ENCODE measurements around the gene EHD3.

Gene EHD3

DNA sequence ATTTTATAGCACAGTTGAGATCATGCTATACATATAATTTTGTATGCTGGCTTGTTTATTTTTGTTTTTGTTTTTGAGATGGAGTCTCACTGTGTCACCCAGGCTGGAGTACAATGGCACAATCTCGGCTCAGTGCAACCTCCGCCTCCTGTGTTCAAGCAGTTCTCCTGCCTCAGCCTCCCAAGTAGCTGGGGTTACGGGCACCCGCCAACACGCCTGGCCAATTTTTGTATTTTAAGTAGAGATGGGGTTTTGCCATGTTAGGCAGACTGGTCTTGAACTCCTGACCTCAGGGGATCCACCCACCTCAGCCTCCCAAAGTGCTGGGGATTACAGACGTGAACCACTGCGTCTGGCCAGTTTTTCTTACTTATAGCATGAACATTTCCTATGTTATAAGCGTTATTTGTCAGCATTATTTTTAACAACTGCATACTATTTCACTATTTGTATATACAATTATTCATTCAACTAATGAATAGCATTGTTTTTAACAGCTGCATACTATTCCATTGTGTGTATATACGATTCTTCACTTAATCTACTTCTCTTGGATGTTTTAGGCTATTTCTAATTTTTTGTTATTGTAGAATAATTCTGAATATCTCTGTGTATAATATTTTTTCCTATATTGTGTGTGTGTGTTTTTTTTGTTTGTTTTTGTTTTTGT, 3.5 kb downstream of the EHD3 start:
- DNase-seq, result no peak

DNA sequence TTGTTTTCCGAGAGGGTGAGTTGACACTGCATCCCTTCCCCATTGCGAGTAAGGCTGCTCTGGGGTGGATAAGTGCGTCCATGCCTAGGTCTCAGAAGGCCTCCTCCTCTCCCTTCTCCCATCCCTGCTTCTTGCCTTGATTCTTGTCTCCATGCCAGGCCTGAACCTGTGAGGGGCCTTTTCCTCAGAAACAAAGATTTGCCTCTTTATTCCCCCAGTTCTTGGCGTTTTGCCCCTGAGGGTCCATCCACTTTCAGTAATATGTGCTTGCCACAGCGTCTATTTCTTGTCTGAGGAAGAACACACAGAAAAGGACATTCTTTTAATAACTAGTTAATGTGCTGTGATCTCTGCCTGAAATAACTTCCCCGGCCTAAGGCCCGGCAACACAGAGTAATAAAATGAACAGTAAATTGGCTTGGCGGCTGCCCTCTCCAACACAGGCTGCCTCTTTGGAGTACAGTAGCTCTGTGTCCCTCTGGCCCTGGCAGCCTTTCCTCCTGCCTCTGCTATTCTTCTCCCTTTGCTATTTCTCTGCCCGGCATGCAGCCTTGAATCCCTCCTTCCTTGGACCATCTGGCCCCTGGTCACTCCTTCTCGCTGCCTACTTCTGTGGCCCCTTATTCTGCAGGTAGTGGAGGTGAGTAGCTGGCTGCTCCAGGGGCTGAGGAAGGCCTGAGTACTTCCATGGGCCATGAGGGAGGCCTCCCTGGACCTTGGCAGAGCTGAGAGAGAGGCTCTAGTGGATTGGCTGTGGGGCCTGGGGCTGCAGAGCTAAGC, 4.4 kb downstream of the EHD3 start:
- no peak for DNase-seq

DNA sequence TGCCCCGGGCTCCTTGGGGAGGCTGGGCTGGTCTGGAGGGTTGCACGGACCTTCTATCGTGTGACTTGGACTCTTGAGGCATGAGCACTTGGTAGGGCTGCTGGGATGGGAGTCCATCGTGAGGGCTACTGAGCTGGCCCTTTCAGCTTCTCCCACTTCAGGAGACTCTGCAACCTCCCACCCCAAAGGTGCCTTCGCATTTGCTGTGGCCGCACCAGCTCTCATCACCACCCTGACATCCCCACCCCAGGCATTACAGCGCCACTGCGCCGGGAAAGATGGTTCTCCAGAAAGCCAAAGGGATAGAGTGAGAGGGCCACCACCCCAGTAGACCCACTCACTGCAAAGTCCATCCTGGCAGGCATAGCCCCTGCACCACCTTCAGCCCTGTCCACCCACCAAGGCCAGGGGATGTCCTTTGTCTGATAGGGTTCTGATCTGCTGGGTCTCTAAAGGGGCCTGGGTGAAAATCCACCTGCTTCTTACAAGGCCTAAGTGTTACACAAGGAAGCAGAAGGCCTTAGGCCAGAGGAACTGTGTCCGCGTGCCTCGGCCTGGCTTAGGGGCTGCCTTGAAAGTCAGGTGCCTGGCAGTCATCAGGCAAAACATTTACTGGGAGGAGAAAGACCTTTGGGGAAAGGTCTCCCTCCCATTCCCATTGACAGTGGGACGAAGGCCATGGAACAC, 5.1 kb downstream of the EHD3 start:
- no peak for DNase-seq

DNA sequence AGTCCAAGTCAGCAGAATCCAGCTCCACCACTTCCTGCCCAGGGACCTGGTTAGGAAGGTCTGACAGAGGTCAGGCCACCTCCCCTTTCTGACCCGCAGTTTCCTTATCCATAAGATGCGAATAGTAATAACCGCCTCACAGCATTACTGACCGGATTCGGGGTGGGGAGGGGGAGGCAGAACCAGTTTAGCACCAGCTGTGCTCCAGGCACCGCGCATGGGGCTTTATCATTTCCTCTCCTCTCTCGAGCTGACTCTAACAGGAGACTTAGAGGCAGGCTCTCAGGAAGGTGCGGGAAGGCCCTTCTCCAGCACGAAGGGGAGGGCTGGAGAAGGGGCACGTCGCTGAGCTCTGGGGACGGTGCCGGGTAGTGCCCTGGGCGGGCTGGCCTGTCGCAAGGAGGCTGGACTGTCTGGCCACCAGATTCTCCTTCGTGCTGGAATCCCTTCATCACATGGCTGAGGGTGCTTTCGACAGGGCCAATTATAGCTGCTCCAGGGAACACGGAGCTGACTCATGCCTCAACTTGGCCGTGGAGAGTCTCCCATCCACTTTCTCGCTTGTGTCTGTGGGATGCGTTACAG, 5.7 kb downstream of the EHD3 start:
- DNase-seq, result no peak

DNA sequence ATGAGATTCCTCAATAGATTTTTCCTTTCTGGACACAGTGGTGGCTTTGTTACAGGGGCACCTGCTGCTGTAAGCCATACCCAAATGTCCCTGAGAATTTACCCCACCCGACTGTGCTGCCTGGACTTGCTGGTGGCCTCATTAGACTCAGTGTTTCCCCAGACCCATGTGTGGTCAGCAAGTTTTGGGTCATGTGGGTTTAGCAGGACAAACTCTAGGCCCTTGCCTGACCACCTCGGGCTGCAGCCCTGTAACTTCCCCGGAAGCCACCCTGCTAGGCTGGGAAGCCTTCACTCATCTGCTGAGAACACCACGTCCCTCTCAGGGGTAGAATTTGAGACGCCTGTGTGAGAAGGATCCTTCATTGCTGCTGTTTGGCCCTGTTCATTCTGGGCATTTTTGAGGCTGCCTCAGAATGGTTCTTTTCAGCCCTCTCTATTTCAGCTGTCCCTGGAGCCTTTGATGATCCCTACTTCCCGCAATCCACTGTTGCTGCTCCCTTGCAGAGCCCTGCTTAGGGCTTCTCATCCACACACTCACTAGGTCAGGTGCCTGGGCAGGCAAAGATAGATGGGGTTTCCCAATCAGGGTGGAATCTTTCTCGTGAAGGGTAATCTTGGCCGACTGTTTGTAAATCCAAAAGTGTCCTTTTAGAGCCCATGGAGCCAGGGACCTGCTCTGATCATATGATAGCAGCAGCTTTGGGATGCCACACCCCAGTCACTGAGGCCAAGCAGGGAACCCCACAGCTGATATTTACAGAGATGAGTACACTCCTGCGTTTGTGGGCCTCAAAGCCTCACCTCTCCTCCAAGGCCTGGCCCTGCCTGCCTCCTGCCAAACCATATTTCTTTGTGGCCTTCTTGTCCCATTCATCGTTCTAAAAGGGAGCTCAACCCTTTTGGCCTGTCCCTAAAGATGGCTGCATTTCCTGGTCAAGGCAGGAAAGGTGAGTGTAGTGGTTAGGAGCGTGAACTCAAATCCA, 6.7 kb downstream of the EHD3 start:
- no peak for DNase-seq

DNA sequence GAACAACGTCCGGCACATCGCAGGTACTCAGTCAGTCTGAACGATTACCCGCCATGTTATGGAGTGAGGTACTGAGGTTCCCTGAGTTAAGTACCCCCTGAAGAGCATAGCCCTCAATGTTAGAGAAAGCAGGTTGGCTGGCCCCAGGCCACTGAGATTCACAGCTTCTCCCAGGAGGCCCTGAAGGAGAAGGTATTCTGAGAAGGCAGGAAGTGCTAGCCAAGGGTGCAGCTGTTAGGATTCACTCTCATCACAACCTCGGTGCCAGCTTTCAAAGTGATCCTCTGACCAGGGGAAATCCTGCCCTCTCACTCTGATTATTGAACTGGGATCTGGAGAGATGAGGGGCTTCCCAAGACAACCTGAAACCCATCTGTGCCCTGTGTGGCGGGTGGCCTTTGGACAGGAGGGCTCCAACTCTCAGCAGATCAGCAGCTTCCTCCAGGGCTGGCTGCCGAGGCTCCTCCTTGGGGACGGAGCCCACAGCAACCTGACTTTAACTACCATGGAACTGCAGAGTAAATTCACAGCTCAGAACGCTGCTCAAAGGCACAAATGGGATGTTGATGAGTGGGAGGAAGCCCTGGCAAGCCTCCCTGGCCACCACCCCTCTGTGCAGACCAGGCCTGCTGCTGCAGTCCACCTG, 7.8 kb downstream of the EHD3 start:
- no peak for DNase-seq

DNA sequence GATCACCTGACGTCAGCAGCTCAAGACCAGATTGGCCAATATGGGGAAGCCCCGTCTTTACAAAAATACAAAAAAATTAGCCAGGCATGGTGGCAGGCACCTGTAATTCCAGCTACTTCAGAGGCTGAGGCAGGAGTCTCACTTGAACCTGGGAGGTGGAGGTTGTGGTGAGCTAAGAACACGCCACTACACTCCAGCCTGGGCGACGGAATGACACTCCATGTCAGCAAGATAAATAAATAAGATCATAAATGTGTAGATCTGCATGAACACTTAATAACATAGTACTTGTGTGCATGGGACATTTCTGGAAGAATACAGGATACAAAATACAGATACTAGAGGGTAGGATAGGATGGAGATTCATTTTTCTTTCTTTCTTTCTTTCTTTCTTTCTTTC, 9.1 kb downstream of the EHD3 start:
- no peak for DNase-seq

DNA sequence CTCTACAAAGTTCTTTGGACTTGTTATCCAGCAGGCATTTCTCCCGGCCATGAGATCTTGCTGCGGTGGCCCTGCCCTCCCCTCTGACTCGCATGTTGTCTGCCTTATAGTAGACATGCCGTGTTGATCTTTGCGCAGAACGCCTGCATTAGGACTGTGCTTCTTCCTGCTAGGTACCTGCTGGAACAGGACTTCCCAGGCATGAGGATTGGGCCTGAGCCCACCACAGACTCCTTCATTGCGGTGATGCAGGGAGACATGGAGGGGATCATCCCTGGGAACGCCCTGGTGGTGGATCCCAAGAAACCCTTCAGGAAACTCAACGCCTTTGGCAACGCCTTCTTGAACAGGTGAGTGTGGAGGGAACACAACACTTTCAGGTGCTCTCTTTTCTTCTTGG, 10.1 kb downstream of the EHD3 start:
- DNase-seq, result no peak

DNA sequence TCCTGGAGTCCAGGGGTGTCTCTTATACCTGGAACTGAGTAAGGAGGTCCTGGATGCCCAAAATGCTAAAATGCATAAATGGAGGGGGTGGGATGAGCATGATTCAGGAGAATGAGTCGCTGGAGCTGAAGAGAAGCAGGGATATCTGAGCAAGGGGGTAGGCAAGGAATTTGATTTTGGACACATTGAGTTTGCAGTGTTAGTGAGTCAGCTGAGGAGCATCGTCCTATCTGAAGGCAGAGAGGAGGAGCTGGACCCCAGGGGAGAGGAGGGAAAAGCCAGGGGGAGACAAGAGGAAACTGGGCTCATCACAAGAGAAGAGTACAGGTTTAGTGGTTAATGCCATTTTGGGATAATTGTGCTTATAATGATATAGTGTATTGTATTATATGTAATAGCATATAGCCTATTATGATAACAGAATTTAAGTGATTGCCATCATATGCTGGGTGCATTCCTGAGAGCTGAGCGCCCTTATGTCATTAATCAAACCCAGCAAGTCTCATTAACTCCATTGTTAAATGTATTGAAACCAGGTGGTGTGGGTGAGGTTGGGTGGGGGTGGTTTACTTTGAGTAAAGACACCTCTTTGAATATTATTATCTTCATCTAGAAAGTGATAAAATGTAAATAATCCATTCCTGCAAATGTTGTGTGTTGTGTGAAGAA, 12.4 kb downstream of the EHD3 start:
- DNase-seq, result no peak

DNA sequence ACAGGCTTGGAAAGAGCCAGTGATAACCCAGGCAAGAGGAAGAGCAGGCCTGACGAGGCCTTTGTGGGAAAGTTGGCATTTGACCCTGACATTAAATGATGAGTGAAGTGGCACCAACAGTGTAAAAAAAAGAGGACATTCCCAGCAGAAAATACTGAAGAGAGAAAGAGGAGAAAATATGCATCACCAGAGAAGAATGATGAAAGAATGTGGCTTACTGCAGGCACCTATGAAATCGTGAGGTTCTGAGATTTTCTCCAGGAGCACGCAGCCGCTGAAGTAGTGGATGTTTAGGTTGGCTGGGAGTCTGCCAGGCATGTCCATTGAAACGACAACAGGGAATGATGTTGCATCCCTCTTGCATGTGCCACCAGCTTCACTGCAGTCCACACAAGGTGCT, 13.8 kb downstream of the EHD3 start:
- DNase-seq, result no peak

DNA sequence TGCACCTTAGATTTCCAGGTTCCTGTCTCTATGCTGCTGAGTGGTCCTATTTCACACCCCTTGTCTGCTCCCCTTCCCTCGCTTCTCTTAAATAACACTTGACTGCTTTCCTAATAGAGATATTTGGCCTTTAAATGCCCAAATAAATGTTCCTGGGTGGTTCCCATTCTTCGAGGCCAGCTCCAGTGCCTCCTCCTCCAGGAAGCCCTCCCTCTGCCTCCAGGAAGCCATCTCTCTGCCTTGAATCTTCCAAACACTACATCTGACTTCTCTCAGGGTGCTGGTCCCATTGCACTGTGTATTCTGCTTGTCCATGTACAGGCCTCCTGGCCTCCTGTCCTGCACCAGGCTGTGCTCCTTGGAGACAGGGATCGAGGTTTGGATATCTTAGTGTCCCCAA, 14.2 kb downstream of the EHD3 start:
- DNase-seq, result no peak

DNA sequence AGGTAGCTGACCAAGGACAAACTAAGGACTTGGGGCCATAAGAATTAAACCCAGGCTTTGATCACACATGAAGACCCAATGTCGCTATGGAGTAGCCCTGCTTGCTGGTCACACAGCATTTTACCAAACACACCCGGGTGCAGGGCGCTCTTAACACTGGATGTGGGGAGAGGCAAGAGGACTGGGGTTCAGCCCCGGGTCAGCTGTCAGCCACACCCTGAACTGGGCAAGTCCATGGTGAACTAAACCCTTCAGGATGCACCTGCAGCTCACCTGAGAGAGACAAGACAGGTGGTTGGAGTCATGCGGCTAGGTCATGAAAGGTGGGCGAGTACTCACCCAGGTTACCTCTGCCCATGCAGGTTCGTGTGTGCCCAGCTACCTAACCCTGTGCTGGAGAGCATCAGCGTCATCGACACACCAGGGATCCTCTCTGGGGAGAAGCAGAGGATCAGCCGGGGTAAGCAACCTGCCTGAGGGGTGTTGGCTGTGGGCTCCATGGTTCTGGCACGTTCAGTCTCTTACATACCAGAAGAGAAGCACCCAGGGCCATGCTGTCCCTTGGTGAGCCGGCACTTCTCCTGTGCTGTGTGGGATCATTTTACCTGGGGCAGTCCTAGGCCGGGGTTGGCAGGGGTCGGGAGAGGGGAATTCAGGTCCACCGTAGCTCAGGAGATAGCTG, 15.2 kb downstream of the EHD3 start:
- DNase-seq, result no peak

DNA sequence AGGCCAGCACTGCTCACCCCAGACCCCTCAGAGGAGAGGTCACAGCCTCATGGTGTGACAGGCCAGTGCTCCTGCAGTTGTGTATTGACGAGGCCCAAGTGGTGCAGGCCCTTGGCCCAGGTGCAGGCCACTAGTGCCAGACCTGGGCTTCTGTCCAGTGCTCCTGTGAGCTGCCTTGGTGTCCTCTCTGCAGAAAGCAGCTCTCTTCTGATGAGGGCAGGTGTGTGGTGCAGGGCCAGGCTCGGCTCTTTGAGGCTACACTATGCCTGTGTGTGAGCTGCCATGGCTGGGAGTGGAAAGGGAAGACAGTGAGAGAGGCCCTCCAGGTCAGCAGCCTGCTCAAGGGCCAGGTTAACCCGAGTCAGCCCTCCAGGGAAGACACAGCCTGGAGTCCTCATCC, 17.1 kb downstream of the EHD3 start:
- DNase-seq, result no peak

DNA sequence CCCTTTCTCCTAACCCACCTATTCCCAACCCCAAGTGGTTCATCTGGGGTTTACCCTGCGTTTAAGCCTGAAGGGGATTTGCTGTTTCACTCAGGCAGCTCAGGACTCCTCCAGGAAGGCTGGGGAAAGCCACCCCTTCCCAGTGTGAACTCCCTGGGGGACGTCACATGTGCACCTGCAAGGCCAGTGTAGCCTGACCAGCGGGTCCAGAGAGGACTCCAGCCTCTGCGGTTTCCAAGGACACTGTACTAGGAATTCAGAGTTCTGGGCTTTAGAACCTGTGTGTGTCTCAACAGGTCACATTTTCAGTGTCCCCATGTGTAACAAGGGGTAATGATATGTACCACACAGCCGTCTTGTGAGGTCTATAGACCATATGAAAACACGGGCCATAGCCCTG, 17.9 kb downstream of the EHD3 start:
- no peak for DNase-seq

DNA sequence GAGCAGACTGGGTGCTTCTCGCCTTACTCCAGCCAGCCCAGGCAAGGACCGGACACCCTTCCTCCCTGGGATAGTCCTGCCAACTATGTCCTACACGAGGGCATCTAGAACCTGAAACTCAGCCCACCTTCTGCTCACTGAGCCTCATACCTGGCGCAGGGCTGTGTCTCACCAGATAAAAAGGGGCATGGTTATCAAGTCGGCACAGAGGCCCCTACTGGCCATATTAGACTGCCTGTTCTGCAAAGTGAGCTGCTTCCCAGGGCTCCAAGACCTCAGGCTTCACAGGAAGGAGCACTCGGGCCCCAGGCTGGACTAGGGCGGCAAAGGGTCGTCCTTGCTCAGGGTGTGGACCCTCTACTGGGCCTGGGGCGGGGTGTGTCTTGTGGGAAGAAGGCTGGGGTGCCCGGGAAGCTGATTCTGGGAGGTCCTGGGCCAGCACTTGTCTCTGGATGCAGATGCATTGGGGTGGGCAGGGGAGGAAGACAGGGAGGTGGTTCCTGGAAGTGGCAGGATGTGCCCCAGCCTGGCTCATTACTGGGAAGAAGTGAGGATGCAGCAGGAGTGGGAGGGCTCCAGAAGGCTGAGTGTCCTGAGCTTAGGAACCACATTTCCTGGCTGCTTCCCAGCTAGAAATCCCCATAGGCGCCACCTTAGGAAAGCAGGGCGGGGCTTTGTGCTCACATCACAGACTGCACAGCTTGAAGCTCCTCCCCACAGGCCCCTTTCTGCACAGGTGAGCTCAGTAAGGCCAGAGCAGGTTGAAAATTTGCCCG, 19.6 kb downstream of the EHD3 start:
- DNase-seq, result no peak

DNA sequence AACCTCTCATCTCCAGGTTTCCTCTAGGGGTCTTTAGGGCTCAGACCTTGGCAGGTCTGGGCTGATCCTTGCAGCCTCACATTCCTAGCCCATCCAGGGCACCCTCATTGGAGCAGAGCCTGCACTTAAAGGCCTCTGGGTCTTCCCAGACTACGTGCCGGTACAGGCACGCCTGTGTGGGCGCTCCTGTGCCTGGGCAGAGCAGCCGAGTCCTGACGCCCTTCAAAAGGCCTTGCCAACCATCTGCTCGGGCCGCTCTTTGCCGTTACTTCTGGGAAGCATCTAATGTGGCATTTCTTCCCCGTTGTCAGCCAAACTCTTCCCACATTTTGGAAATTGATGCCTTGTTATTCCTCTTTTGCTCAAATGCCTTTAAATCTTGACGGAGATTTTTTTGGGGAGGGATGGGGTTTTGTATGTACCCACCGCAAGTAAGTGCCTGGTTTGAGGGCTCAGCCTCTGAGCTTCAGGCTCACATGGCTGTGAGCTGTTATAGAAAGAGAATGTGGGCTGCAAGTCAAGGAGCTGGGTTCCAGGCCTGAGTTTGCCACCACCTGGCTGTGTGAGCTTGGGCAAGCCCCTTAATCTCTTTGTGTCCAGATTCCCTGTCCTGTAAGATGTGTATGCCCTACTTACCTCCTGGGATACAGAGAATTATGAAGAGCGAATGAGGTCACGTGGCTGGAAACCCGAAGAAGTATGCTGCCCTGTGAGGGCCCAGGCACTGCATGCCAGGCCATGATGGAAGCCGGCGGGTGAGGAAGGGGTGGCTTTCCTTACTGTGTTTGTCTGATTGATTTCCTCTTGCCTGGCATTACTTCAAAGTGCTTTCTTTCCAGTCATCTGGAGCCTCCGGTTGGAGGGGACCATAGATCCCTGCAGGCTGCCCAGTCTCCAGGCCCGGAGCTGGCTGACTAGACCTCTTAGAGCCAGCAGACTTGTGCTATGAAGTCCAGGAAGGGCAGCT, 20.6 kb downstream of the EHD3 start:
- no peak for DNase-seq

DNA sequence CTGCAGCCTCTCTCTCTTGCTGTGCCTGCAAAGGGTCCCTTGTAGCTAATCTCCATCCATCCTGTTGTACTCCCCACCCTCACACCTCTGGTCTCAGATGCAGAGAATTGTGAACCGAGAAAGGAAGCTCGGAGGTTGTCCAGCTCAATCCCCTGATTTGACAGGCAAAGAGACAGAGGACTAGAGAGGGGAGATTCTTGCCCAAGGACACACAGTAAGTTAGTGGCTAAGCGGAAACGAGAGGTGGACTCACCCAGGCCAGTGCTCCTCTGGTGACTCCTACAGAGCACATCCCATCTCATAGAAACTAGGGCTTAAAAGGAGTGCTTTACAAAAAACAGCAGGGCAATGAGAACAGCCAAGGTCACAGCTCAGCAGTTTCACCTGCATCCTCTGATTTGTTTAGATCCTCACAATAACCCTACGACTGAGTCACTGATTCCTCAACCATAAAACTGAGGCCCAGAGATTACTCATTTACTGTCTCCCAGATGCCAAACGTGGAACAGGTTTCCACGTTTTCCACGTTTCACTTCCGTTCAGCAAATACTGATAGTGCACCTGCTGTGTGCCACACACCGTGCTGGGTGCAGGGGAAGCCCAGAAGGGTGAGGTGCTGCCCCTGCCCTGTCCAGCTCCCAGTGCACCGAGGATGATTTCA, 22.1 kb downstream of the EHD3 start:
- no peak for DNase-seq
